Measurements from ENCODE around the gene SGSM2. TPM values are rescaled to one million over a fixed set of nuclear protein-coding genes. Genes with fewer than 3 reads are reported as not detected.

Gene SGSM2
- total and polyA plus RNA-seq, 2 of the 13 experiments (the other 11 are each of a cell fraction or from before 2014, with no cell fraction given): 30.4 to 51.3 TPM

DNA sequence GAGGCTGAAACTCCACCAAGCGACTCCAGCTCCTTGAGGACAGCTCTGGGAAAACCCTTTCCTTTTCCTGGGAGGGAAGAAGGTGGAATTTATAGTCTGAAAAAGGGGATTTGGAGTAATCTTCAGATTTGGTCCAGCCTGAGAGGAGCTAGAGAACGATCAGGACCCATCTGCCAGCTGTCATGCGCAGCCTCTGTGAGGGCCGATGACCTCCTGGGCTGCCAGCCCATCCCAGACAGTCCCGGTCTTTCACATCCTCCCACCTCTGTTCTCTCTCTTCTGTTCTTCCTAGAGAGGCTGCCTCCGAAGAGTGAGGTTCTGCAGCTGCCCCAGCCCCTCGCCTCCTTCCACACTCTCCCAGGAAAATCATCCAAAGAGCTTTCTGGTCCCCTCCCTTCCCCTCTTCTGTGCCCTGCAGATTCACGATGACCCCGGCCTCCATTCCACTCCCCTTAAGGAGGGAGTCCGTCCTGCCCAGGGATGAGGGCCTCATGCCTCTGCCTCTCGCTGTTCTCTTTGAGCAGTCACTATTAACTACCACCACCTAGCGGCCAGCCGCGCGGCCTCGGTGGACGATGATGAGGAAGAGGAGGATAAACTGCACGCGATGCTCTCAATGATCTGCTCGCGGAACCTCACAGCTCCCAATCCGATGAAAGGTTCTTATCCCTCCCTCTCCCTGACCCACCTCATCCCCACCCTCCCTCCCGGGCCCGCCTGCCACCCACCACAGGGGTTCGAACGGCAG is 29.6 kb downstream of the SGSM2 start:
- no peak overlapping the region for H3K4me3 ChIP-seq (replicated peaks in 1 of 3; ENCODE audit: insufficient read depth in 1 of 3, low read depth in 2 of 3, low read length in 3 of 3)
- TF ChIP-seq TCF12 (IDR thresholded peaks at IDR 0.05) (no peak), TCF12 (CRISPR knock-in tag; IDR thresholded peaks at IDR 0.05) (no peak)
- TF ChIP-seq, protein P1, sequence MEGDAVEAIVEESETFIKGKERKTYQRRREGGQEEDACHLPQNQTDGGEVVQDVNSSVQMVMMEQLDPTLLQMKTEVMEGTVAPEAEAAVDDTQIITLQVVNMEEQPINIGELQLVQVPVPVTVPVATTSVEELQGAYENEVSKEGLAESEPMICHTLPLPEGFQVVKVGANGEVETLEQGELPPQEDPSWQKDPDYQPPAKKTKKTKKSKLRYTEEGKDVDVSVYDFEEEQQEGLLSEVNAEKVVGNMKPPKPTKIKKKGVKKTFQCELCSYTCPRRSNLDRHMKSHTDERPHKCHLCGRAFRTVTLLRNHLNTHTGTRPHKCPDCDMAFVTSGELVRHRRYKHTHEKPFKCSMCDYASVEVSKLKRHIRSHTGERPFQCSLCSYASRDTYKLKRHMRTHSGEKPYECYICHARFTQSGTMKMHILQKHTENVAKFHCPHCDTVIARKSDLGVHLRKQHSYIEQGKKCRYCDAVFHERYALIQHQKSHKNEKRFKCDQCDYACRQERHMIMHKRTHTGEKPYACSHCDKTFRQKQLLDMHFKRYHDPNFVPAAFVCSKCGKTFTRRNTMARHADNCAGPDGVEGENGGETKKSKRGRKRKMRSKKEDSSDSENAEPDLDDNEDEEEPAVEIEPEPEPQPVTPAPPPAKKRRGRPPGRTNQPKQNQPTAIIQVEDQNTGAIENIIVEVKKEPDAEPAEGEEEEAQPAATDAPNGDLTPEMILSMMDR (CRISPR knock-in tag; IDR thresholded peaks at IDR 0.05): 0 out of 2 replicates have a peak, but pooled peaks have one; percentile 12
- TF ChIP-seq, protein P2, sequence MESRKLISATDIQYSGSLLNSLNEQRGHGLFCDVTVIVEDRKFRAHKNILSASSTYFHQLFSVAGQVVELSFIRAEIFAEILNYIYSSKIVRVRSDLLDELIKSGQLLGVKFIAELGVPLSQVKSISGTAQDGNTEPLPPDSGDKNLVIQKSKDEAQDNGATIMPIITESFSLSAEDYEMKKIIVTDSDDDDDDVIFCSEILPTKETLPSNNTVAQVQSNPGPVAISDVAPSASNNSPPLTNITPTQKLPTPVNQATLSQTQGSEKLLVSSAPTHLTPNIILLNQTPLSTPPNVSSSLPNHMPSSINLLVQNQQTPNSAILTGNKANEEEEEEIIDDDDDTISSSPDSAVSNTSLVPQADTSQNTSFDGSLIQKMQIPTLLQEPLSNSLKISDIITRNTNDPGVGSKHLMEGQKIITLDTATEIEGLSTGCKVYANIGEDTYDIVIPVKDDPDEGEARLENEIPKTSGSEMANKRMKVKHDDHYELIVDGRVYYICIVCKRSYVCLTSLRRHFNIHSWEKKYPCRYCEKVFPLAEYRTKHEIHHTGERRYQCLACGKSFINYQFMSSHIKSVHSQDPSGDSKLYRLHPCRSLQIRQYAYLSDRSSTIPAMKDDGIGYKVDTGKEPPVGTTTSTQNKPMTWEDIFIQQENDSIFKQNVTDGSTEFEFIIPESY (CRISPR knock-in tag; IDR thresholded peaks at IDR 0.05): peak; percentile 50
- H3K4me1 ChIP-seq (ENCODE audit: insufficient read depth, low read length): no peaks in the 10 kb centered on the region
- no peak for ATAC-seq
- peaks cover 14 to 25% of the 10 kb centered on the region in 2 experiments; a peak in 3 of 5 replicates for H3K36me3 ChIP-seq (replicated peaks in 1 of 2; ENCODE audit: control insufficient read depth in 1 of 2, insufficient read depth in 2 of 2, low read length in 2 of 2)
- intact Hi-C loops (cut with micrococcal nuclease; ENCODE audit: unreplicated experiment): no loop called here
- no peaks in the 10 kb centered on the region for H3K79me2 ChIP-seq (ENCODE audit: insufficient read depth, low read length)
- no peak overlapping the region for H3K27ac ChIP-seq (ENCODE audit: extremely low read length, insufficient read depth, low read length)
- POLR2A ChIA-PET: no interaction called here
- H3K4me2 ChIP-seq (ENCODE audit: low read depth, low read length): no peak overlapping the region
- CTCF ChIA-PET (ENCODE audit: low intra/inter-chr PET ratio, low total read pairs): no interaction called here
- in situ Hi-C loops (cut with HindIII; ENCODE audit: extremely low pct_ligation_motif_present, low pct_unique_long_range_greater_than_20kb): no loop called here
- FAIRE-seq: no peak
- DNase-seq (ENCODE audit: low spot score): no peak
- WGBS (ENCODE audit: low lambda C conversion rate): 89% methylated on average over 26 of the region's 26 CpGs
- H2AFZ ChIP-seq (ENCODE audit: low read length): no peak overlapping the region
- H3K9me3 ChIP-seq (ENCODE audit: low read length): no peaks in the 10 kb centered on the region
- BruUV-seq (replicated peaks): no TSS peak
- no peaks in the 10 kb centered on the region for H3K27me3 ChIP-seq (ENCODE audit: control insufficient read depth in 1 of 2, insufficient read depth in 2 of 2, low read length in 2 of 2)
- no peaks in the 10 kb centered on the region for H4K20me1 ChIP-seq (ENCODE audit: insufficient read depth, low read length)
- no peak overlapping the region for H3K9ac ChIP-seq (ENCODE audit: insufficient read depth, low read depth, low read length)

Data from HepG2 (cell line).